LNCAP (cell line): ENCODE data around the gene SPOP.

Experiments used
- CTCF ChIP-seq: fragments of 450-650 bp; IDR thresholded peaks from 2 replicates; pipeline ENCODE4 v1.5.1; 2017; ENCODE audit warnings: mild to moderate bottlenecking

Gene SPOP

DNA sequence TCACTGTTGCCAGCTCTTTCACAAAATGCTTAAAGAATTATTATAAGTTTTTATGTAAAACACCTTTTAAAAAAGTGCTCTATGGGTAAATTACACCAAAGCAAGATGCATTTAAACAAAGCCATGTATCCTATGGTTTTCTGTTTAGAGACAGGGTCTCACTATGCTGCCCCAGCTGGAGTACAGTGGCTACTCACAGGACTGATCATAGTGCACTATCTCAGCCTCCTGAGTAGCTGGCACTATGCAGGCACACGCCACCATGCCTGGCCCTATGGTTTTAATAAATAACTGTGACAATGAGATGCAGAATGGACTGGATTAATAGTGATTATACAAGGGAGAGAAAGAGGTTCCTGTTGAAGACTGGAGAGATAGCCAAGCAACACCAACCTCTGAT lies 40.2 kb downstream of the SPOP start:
- TF ChIP-seq CTCF, result no peak

- TF ChIP-seq CTCF, result no peak
Observed at GRCh38 chr17:49637050-49637449, 40.8 kb downstream of the SPOP start.

DNA sequence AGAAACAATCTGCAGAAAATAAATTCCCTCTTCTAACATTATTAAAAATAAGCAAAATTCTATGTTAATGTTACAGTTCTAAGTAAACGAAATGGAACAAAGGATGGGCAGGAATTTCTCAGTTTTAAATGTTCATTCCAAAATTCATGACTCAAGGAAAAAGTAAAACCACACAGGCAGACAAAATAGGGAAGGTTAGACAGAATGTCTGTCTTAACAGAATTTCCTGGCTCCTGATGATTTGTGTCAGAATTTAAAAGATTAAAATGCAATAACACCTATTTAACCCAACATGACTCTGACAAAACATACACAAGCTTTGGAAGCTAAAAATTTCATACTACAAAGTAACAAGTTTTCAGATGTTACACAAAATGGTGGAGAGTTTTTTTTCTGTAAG lies 42.8 kb downstream of the SPOP start:
- TF ChIP-seq CTCF, result no peak

GRCh38 chr17:49634485-49634860 lies 43.4 kb downstream of the SPOP start:
- TF ChIP-seq CTCF, result no peak

DNA sequence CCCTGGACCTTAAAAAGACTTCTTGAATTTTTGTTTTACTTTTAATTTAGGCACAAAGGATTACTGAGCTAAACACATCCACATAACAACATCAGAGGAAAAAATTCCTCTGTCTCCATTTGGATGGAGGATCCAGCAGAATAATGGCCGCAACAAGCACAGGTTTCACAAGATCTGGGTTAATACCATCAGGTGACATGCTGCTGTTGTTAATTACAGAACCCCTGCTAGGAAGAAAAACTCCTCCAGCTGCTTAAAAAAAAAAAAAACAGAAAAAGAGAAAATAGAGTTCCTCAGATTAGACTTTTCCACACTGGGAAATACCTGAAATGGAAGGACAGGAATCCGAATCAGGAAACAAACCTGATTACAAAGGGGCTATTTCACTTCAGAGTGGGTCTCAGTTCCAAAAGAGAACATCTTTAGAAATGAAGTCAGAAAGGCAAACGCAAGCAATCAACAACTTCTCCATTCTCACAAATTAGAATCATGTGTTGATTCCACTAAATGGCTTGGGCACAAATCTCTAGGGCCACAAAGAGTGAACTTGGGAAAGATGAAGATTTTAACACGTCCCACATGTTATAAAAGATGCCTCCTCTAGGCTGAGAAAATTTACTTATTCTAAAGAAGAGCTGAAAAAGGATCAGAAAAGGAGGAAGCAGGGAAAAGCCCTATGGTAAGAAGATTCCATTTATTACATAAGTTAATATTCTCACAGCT lies 44.0 kb downstream of the SPOP start:
- TF ChIP-seq CTCF, result no peak

- no peak for TF ChIP-seq CTCF
Observed at GRCh38 chr17:49633250-49633649, 44.6 kb downstream of the SPOP start.

DNA sequence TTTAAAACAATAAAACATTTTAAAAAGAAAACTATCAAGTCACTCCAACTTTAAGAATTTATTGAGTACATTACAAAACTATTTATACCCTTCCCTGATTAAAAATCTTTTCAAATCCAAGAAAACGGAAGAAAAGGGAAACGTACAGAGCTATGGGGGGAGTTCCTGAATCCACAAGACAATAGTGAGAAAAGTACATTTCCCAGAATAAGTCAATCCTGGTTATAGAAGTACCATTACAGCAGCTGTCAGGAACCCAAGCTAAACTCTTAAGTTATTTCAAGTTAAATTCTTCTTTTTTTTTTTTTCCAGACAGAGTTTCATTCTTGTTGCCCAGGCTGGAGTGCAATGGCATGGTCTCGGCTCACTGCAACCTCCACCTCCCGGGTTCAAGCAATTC lies 45.7 kb downstream of the SPOP start:
- no peak for TF ChIP-seq CTCF

DNA sequence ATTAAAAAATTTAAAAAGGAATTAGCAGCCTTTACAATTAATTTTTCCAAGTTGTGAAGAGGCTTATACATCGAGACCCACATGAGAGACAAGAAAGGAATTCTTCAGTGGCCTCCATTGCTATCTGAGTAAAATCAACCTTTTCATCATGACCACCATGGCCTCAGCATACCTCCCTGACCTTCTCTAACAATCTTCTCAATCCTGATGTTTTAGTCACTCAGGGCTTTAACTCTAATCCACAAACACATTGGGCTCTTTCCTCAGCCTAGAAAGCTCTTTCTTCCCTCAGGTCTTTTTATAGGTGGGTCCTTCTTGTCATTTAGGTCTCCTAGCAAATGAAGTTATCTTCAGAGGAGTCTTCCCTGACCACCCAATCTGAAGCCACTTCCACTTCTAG lies 46.4 kb downstream of the SPOP start:
- no peak for TF ChIP-seq CTCF
